Measurements from ENCODE around the gene EPM2A. TPM values are rescaled to one million over a fixed set of nuclear protein-coding genes. Genes with fewer than 3 reads are reported as not detected.
A peak's percentile ranks its signal among the peaks of the same experiment; 100 is the strongest.

EPM2A gene
- total RNA-seq, 1 experiment from 2014 or later, result 4.8 TPM

DNA sequence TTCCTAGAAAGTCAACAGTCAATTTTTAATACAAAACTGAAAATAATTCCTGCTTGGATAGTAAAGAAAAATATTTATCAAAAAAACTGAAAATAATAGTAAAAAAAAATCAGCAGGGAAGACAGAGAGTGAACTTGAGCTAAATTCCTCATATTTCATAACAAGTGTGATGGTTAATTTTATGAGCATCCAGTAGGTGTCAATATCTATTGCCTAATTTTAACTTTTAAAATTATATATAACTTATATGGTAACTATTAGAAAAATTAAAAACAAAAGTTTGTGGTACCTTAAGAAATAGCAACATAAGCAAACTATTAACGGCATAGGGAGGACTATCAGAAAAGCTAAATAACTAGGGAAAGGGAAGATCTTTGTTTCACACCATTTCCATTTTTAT, 2.1 kb downstream of the EPM2A start:
- Mint-ChIP-seq H3K27ac (ENCODE audit: low read depth, unreplicated experiment) (no peak overlapping the region), H3K4me1 (ENCODE audit: insufficient read depth, unreplicated experiment) (no peaks in the 10 kb centered on the region), H3K27me3 (ENCODE audit: insufficient read depth, unreplicated experiment) (no peaks in the 10 kb centered on the region), H3K36me3 (ENCODE audit: insufficient read depth, unreplicated experiment) (no peaks in the 10 kb centered on the region), H3K4me3 (ENCODE audit: unreplicated experiment) (no peak overlapping the region), H3K9me3 (ENCODE audit: unreplicated experiment) (peaks cover 10% of the 10 kb centered on the region)
- CTCF ChIA-PET, result interaction anchor here (0.6 to 3.0 kb wide), 6 partner anchors 11 to 1085 kb away, joined by 3 to 24 read pairs (median 4); partner anchors contain the start of gene FBXO30
- POLR2A ChIA-PET, result interaction anchor here (0.5 to 7.1 kb wide), 7 partner anchors 34 to 203 kb away, joined by 3 to 158 read pairs (median 3); partner anchors contain the start of gene FBXO30
- intact Hi-C loops (cut with micrococcal nuclease), result loop anchor here (10.0 kb wide), 2 partner anchors 812 to 972 kb away; partner anchors contain the start of gene RAB32
- TF ChIP-seq, protein P1, sequence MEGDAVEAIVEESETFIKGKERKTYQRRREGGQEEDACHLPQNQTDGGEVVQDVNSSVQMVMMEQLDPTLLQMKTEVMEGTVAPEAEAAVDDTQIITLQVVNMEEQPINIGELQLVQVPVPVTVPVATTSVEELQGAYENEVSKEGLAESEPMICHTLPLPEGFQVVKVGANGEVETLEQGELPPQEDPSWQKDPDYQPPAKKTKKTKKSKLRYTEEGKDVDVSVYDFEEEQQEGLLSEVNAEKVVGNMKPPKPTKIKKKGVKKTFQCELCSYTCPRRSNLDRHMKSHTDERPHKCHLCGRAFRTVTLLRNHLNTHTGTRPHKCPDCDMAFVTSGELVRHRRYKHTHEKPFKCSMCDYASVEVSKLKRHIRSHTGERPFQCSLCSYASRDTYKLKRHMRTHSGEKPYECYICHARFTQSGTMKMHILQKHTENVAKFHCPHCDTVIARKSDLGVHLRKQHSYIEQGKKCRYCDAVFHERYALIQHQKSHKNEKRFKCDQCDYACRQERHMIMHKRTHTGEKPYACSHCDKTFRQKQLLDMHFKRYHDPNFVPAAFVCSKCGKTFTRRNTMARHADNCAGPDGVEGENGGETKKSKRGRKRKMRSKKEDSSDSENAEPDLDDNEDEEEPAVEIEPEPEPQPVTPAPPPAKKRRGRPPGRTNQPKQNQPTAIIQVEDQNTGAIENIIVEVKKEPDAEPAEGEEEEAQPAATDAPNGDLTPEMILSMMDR (IDR thresholded peaks at IDR 0.05; ENCODE audit: unreplicated experiment), result peak; percentile 6
- DNase-seq (ENCODE audit: unreplicated experiment), result no peak
- no TSS peak for BruUV-seq (replicated peaks)

DNA sequence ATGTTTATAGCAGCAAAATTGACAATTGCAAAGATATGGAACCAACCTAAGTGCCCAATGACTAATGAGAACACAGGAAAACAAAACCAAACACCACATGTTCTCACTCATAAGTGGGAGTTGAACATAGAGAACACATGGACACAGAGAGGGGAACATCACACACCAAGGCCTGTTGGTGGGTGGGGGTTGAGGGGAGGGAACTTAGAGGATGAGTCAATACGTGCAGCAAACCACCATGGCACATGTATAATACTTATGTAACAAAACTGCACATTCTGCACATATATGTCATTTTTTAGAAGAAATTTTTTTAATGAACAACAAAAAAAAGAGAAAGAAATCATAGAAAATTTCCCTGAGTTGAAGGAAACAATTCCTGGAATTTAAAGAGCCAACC, 3.9 kb downstream of the EPM2A start:
- Mint-ChIP-seq H3K27me3 (ENCODE audit: insufficient read depth, unreplicated experiment) (no peaks in the 10 kb centered on the region), H3K9me3 (ENCODE audit: unreplicated experiment) (peaks cover 17% of the 10 kb centered on the region), H3K4me3 (ENCODE audit: unreplicated experiment) (no peak overlapping the region), H3K4me1 (ENCODE audit: insufficient read depth, unreplicated experiment) (no peaks in the 10 kb centered on the region), H3K36me3 (ENCODE audit: insufficient read depth, unreplicated experiment) (no peaks in the 10 kb centered on the region), H3K27ac (ENCODE audit: low read depth, unreplicated experiment) (no peak overlapping the region)
- intact Hi-C loops (cut with micrococcal nuclease), result loop anchor here (10.0 kb wide), 2 partner anchors 813 to 973 kb away; partner anchors contain the start of gene RAB32
- TF ChIP-seq, protein P1 (IDR thresholded peaks at IDR 0.05; ENCODE audit: unreplicated experiment), result no peak
- POLR2A ChIA-PET, result interaction anchor here (0.6 to 7.1 kb wide), 4 partner anchors 29 to 803 kb away, joined by 3 to 158 read pairs (median 4); partner anchors contain the start of gene FBXO30
- CTCF ChIA-PET, result interaction anchor here (3.0 kb wide), 1 partner anchor 84 kb away, joined by 24 read pairs; the partner anchor contains the start of gene FBXO30
- no peak for DNase-seq (ENCODE audit: unreplicated experiment)
- no TSS peak for BruUV-seq (replicated peaks)

DNA sequence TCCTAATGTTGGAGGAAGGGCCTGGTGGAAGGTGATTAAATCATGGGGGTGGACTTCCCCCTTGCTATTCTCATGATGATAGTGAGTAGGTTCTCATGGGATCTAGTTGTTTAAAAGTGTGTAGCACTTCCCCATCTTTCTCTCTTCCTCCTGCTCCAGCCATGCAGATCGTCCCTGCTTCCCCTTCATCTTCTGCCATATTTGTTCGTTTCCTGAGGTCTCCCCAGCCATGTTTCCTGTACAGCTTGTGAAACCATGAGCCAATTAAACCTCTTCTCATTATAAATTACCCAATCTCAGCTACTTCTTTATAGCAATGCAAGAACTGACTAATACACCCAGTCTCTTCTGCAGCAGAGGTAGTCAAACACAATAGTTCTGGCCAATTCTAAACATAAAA, 5.4 kb downstream of the EPM2A start:
- Mint-ChIP-seq H3K9me3 (ENCODE audit: unreplicated experiment) (peaks cover 17% of the 10 kb centered on the region), H3K27me3 (ENCODE audit: insufficient read depth, unreplicated experiment) (no peaks in the 10 kb centered on the region), H3K27ac (ENCODE audit: low read depth, unreplicated experiment) (peak overlapping the region; percentile 20), H3K4me1 (ENCODE audit: insufficient read depth, unreplicated experiment) (no peaks in the 10 kb centered on the region), H3K4me3 (ENCODE audit: unreplicated experiment) (no peak overlapping the region), H3K36me3 (ENCODE audit: insufficient read depth, unreplicated experiment) (no peaks in the 10 kb centered on the region)
- POLR2A ChIA-PET, result interaction anchor here (0.7 kb wide), 1 partner anchor 58 kb away, joined by 3 read pairs; no protein-coding TSS in a partner anchor
- intact Hi-C loops (cut with micrococcal nuclease), result loop anchor here (10.0 kb wide), 2 partner anchors 815 to 975 kb away; partner anchors contain the start of gene RAB32
- CTCF ChIA-PET, result no interaction called here
- TF ChIP-seq, protein P1 (IDR thresholded peaks at IDR 0.05; ENCODE audit: unreplicated experiment), result no peak
- no TSS peak for BruUV-seq (replicated peaks)
- no peak for DNase-seq (ENCODE audit: unreplicated experiment)

DNA sequence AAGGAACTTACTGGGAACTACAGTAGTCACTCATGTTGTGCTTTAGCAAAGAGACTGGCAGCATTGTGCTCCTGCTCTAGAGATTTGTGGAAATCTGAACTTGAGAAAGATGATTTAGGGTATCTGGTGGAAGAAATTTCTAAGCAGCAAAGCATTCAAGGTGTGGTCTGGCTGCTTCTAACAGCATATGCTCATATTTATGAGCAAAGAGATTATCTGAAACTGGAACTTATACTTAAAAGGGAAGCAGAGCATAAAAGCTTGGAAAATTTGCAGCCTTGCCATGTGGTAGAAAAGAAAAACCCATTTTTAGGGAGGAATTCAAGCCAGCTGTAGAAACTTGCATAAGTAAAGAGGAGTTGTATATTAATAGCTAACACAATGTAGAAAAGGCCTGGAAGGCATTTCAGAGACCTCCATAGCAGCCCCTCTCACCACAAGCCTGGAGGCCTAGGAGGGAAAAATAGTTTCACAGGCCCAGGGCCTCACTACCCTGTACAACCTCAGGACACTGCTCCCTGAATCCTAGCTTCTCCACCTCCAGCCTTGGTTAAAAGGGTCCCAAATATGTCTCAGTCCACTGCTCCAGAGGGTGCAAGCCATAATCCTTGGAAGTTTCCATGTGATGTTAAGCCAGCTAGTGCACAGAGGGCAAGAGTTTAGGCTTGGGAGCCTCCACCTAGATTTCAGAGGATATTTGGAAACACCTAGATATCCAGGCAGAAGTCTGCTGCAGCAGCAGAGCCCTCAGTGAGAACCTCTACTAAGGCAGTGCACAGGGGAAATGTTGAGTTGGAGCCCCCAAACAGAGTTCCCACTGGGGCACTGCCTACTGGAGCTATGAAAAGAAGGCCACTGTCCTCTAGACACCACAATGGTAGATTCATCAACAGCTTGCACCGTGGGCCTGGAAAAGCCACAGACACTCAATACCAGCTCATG, 6.6 kb downstream of the EPM2A start:
- H3K27ac Mint-ChIP-seq (ENCODE audit: low read depth, unreplicated experiment), result no peak overlapping the region
- H3K4me3 Mint-ChIP-seq (ENCODE audit: unreplicated experiment), result no peak overlapping the region
- TF ChIP-seq, protein P1 (IDR thresholded peaks at IDR 0.05; ENCODE audit: unreplicated experiment), result no peak
- ChIA-PET CTCF (interaction anchor here (0.5 to 1.7 kb wide), 4 partner anchors 25 to 1185 kb away, joined by 3 to 4 read pairs (median 3); no protein-coding TSS in a partner anchor), POLR2A (interaction anchor here (0.6 to 0.7 kb wide), 2 partner anchors 59 to 411 kb away, joined by 3 to 4 read pairs; no protein-coding TSS in a partner anchor)
- no peak for DNase-seq (ENCODE audit: unreplicated experiment)
- no TSS peak for BruUV-seq (replicated peaks)
- no peaks in the 10 kb centered on the region for H3K27me3 Mint-ChIP-seq (ENCODE audit: insufficient read depth, unreplicated experiment)
- H3K4me1 Mint-ChIP-seq (ENCODE audit: insufficient read depth, unreplicated experiment), result no peaks in the 10 kb centered on the region
- H3K9me3 Mint-ChIP-seq (ENCODE audit: unreplicated experiment), result peaks cover 17% of the 10 kb centered on the region
- no peaks in the 10 kb centered on the region for H3K36me3 Mint-ChIP-seq (ENCODE audit: insufficient read depth, unreplicated experiment)
- intact Hi-C loops (cut with micrococcal nuclease), result no loop called here

All from MCF 10A (cell line).